Fibroblast of lung (primary cell): ENCODE measurements around the gene SCN2A. TPM values are rescaled to one million over a fixed set of nuclear protein-coding genes. Genes with fewer than 3 reads are reported as not detected.

ENCODE experiments used
- DNase-seq, 2 donors: peaks; one replicate each; pipeline versions ENCODE4 v3.0.0 to v3.0.0-alpha.2; 2010; ENCODE audit warnings: low read depth in 2 of 2
- H2AFZ ChIP-seq: 2 replicates; pipeline ENCODE4 v1.5.1; 2012; ENCODE audit warnings: low read length, control low read depth, inconsistent platforms
- H3K27ac ChIP-seq: 2 replicates; pipeline ENCODE4 v1.5.1; 2011; ENCODE audit warnings: low read length, control low read depth; ENCODE audit not compliant: insufficient read depth
- H3K27me3 ChIP-seq: 2 replicates; pipeline ENCODE4 v1.5.1; 2011; ENCODE audit warnings: mild to moderate bottlenecking, low read length; ENCODE audit not compliant: control insufficient read depth, insufficient read depth
- H3K36me3 ChIP-seq: 2 replicates; pipeline ENCODE4 v1.5.1; 2011; ENCODE audit warnings: low read length; ENCODE audit not compliant: control insufficient read depth, insufficient read depth
- H3K4me1 ChIP-seq: 2 replicates; pipeline ENCODE4 v1.5.1; 2011; ENCODE audit warnings: low read length; ENCODE audit not compliant: control insufficient read depth, insufficient read depth; ENCODE audit errors: extremely low read depth
- H3K4me2 ChIP-seq: 2 replicates; pipeline ENCODE4 v1.5.1; 2011; ENCODE audit warnings: low read length, control low read depth; ENCODE audit not compliant: insufficient read depth; ENCODE audit errors: extremely low read depth
- H3K4me3 ChIP-seq, 4 experiments: fragments of 200-600 bp in 1 of 4; sonication (generic) in 1 of 4; replicated peaks in 1 of 4; 2 replicates each; pipeline ENCODE4 v1.5.1; 2011 to 2016; ENCODE audit warnings: low read length in 4 of 4, low read depth in 3 of 4, mild to moderate bottlenecking in 3 of 4, control low read depth in 2 of 4, inconsistent platforms in 1 of 4, mixed read lengths in 1 of 4; ENCODE audit not compliant: insufficient read depth in 1 of 4; ENCODE audit errors: control extremely low read depth in 1 of 4
- H3K79me2 ChIP-seq: 2 replicates; pipeline ENCODE4 v1.5.1; 2012; ENCODE audit warnings: mild to moderate bottlenecking, low read length, inconsistent platforms; ENCODE audit not compliant: control insufficient read depth, insufficient read depth
- H3K9ac ChIP-seq: 2 replicates; pipeline ENCODE4 v1.5.1; 2011; ENCODE audit warnings: mild to moderate bottlenecking, low read length, control low read depth; ENCODE audit not compliant: insufficient read depth
- H3K9me3 ChIP-seq: 2 replicates; pipeline ENCODE4 v1.5.1; 2012; ENCODE audit warnings: low read depth, low read length; ENCODE audit not compliant: control insufficient read depth, insufficient read depth
- H4K20me1 ChIP-seq: 2 replicates; pipeline ENCODE4 v1.5.1; 2011; ENCODE audit warnings: low read length; ENCODE audit not compliant: control insufficient read depth, insufficient read depth; ENCODE audit errors: extremely low read depth
- CTCF ChIP-seq, 2 donors: IDR thresholded peaks in 1 of 2; conservative IDR thresholded peaks in 1 of 2; 1 replicate in 1 of 2; 2 replicates in 1 of 2; pipeline ENCODE4 v1.5.1; 2011 to 2012; ENCODE audit warnings: low read length in 2 of 2, control low read depth in 1 of 2, inconsistent platforms in 1 of 2, low read depth in 1 of 2, mild to moderate bottlenecking in 1 of 2
- EZH2 ChIP-seq: IDR thresholded peaks from 2 replicates; pipeline ENCODE4 v1.5.1; 2012; ENCODE audit warnings: low read length, control low read depth, mild to moderate bottlenecking; ENCODE audit errors: missing control alignments
- polyA plus RNA-seq, 2 donors: library from polyadenylated mRNA; depleted of rRNA in 1 of 2; stranded (reverse) in 1 of 2; unstranded in 1 of 2; fragments of >200 nt; gene quantifications; 2 replicates each; pipeline ENCODE4 v1.2.1, GENCODE V29; 2011 to 2012; ENCODE audit warnings: missing spikeins in 1 of 2
- total RNA-seq: library from RNA; depleted of rRNA; stranded (reverse); fragments of >200 nt; gene quantifications from 2 replicates; pipeline ENCODE4 v1.2.1, GENCODE V29; 2014

Gene SCN2A
- total and polyA plus RNA-seq, 2 donors (not counting 1 experiment from before 2014, with no cell fraction given), result 0.76 to 7.1 TPM

- Histone ChIP-seq H3K27ac (no peak overlapping the region), H3K4me3 (no peak overlapping the region), H3K4me2 (no peak overlapping the region), H3K36me3 (no peaks in the 10 kb centered on the region), H3K27me3 (no peaks in the 10 kb centered on the region), H3K4me1 (no peaks in the 10 kb centered on the region), H3K9ac (no peak overlapping the region), H3K9me3 (no peaks in the 10 kb centered on the region), H3K79me2 (no peaks in the 10 kb centered on the region), H4K20me1 (no peaks in the 10 kb centered on the region), H2AFZ (no peak overlapping the region)
- TF ChIP-seq EZH2, result no peak
- no peak for TF ChIP-seq CTCF (conservative IDR thresholded peaks at IDR 0.05 in 1 of 2, IDR thresholded peaks at IDR 0.05 in 1 of 2; ENCODE audit: low read depth in 1 of 2, low read length in 2 of 2)
- no peak for DNase-seq
Measured at GRCh38 chr2:165237056-165237455, 2.2 kb upstream of the SCN2A start.

- Histone ChIP-seq H3K27ac (no peak overlapping the region), H3K4me2 (no peak overlapping the region), H3K4me3 (no peak overlapping the region), H3K9me3 (no peaks in the 10 kb centered on the region), H3K27me3 (no peaks in the 10 kb centered on the region), H3K79me2 (no peaks in the 10 kb centered on the region), H3K9ac (no peak overlapping the region), H3K4me1 (no peaks in the 10 kb centered on the region), H2AFZ (no peak overlapping the region), H3K36me3 (no peaks in the 10 kb centered on the region), H4K20me1 (no peaks in the 10 kb centered on the region)
- peak; percentile 23 to 36 for DNase-seq
- TF ChIP-seq EZH2, result no peak
- TF ChIP-seq CTCF (conservative IDR thresholded peaks at IDR 0.05 in 1 of 2, IDR thresholded peaks at IDR 0.05 in 1 of 2; ENCODE audit: low read depth in 1 of 2, low read length in 2 of 2), result no peak
Measured at GRCh38 chr2:165238295-165238694, 919 bp upstream of the SCN2A start.

GRCh38 chr2:165239856-165240515 lies 772 bp downstream of the SCN2A start:
- TF ChIP-seq CTCF (conservative IDR thresholded peaks at IDR 0.05 in 1 of 2, IDR thresholded peaks at IDR 0.05 in 1 of 2; ENCODE audit: low read depth in 1 of 2, low read length in 2 of 2) (no peak), EZH2 (no peak)
- Histone ChIP-seq H3K4me1 (no peaks in the 10 kb centered on the region), H3K79me2 (no peaks in the 10 kb centered on the region), H3K4me3 (no peak overlapping the region), H3K36me3 (no peaks in the 10 kb centered on the region), H3K27me3 (no peaks in the 10 kb centered on the region), H2AFZ (no peak overlapping the region), H3K27ac (no peak overlapping the region), H4K20me1 (no peaks in the 10 kb centered on the region), H3K9ac (no peak overlapping the region), H3K9me3 (no peaks in the 10 kb centered on the region), H3K4me2 (no peak overlapping the region)
- DNase-seq, result no peak
